Measurements from ENCODE around the gene KCNJ6. TPM values are rescaled to one million over a fixed set of nuclear protein-coding genes. Genes with fewer than 3 reads are reported as not detected.

The KCNJ6 gene
- total and polyA plus RNA-seq, 9 of the 15 experiments (the other 6 are each of a cell fraction or from before 2014, with no cell fraction given): 0.06 to 0.21 (median 0.13) TPM; not detected in 1

DNA sequence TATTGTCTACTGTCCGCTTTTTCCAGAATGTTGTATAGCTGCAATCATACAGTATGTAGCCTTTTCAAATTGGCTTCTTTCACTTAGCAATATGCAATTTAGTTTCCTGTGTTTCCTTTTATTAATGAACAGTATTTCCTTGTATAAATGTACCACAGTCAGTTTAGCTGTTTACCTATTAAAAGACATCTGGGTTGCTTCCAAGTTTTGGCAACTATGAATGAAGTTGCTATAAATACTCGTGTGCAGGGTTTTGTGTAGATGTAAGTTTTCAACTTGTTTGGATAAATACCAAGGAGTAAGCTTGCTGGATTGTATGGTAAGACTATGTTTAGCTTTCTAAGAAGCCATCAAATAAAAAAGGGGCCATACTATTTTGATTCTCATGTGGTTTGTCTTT lies 24.4 kb upstream of the KCNJ6 start:
- ChIA-PET POLR2A (no interaction called here), CTCF (ENCODE audit: low intra/inter-chr PET ratio) (no interaction called here)
- no peak for DNase-seq (ENCODE audit: extremely low read depth in 1 of 4, low spot score in 3 of 4)
- H4K20me1 ChIP-seq (replicated peaks; ENCODE audit: control insufficient read depth, insufficient read depth, low read length): no peaks in the 10 kb centered on the region
- H3K4me3 ChIP-seq: no peak overlapping the region
- BruUV-seq (replicated peaks): no TSS peak
- no peak overlapping the region for H3K27ac ChIP-seq (ENCODE audit: extremely low read depth, low read depth, low read length)
- no peaks in the 10 kb centered on the region for H3K79me2 ChIP-seq (ENCODE audit: control insufficient read depth, insufficient read depth, low read length)
- intact Hi-C loops (cut with micrococcal nuclease) (no loop called here), in situ Hi-C loops (cut with MboI) (no loop called here)
- no peaks in the 10 kb centered on the region for H3K9me1 ChIP-seq (ENCODE audit: control insufficient read depth, insufficient read depth, low read length)
- no peaks in the 10 kb centered on the region for H3K36me3 ChIP-seq (ENCODE audit: control insufficient read depth, insufficient read depth, low read length)
- no peaks in the 10 kb centered on the region for H3K4me1 ChIP-seq (replicated peaks in 1 of 2; ENCODE audit: control insufficient read depth in 2 of 2, insufficient read depth in 2 of 2, low read length in 2 of 2)
- WGBS (ENCODE audit: insufficient coverage, low coverage, missing lambda C conversion rate): 5% methylated on average over 2 of the region's 2 CpGs
- no peak for FAIRE-seq
- no peak overlapping the region for H2AFZ ChIP-seq (ENCODE audit: low read depth, low read length)
- ATAC-seq: no peak
- no peaks in the 10 kb centered on the region for H3K9me3 ChIP-seq (replicated peaks; ENCODE audit: control insufficient read depth, insufficient read depth, low read depth, low read length)
- TF ChIP-seq CBX1 (IDR thresholded peaks at IDR 0.05; ENCODE audit: low read depth): no peak
- TF ChIP-seq, protein P1, sequence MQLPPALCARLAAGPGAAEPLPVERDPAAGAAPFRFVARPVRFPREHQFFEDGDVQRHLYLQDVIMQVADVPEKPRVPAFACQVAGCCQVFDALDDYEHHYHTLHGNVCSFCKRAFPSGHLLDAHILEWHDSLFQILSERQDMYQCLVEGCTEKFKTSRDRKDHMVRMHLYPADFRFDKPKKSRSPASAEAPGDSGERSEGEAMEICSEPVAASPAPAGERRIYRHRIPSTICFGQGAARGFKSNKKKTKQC (CRISPR knock-in tag; IDR thresholded peaks at IDR 0.05): no peak
- TF ChIP-seq BCL6 (CRISPR knock-in tag; IDR thresholded peaks at IDR 0.05): no peak
- TF ChIP-seq MAFF (IDR thresholded peaks at IDR 0.05; ENCODE audit: low read length): no peak
- TF ChIP-seq, protein P2, sequence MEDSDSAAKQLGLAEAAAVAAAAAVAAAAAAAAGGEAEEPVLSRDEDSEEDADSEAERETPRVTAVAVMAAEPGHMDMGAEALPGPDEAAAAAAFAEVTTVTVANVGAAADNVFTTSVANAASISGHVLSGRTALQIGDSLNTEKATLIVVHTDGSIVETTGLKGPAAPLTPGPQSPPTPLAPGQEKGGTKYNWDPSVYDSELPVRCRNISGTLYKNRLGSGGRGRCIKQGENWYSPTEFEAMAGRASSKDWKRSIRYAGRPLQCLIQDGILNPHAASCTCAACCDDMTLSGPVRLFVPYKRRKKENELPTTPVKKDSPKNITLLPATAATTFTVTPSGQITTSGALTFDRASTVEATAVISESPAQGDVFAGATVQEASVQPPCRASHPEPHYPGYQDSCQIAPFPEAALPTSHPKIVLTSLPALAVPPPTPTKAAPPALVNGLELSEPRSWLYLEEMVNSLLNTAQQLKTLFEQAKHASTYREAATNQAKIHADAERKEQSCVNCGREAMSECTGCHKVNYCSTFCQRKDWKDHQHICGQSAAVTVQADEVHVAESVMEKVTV (CRISPR knock-in tag; IDR thresholded peaks at IDR 0.05): no peak
- no peak for TF ChIP-seq NUFIP1 (IDR thresholded peaks at IDR 0.05; ENCODE audit: partially characterized antibody)
- TF ChIP-seq PTRF (tag; IDR thresholded peaks at IDR 0.05): no peak
- peaks cover 4 to 11% of the 10 kb centered on the region in 2 experiments for H3K27me3 ChIP-seq (ENCODE audit: control insufficient read depth in 2 of 2, insufficient read depth in 2 of 2, low read length in 2 of 2)
- H3K9ac ChIP-seq (ENCODE audit: insufficient read depth in 1 of 2, low read depth in 2 of 2, low read length in 2 of 2): no peak overlapping the region
- H3K4me2 ChIP-seq (ENCODE audit: insufficient read depth, low read length): no peak overlapping the region

All from K562 (cell line).